Occipital lobe (tissue), 2 donors: Measurements from ENCODE around the gene SPATA25. TPM values are rescaled to one million over a fixed set of nuclear protein-coding genes. Genes with fewer than 3 reads are reported as not detected.
"Not testable (repeated sequence)": the region's sequence is repeated elsewhere in the genome, so short reads cannot be mapped to it uniquely, and the experiment has no call there.

Experiments used
- DNase-seq: peaks from one replicate; lab custom pipeline; 2025; lab: John Stamatoyannopoulos, UW
- total RNA-seq: library from RNA; depleted of rRNA; stranded (reverse); fragments of >200 nt; gene quantifications from one replicate; pipeline ENCODE4 v1.2.3, GENCODE V29; 2014

The SPATA25 gene, protein sequence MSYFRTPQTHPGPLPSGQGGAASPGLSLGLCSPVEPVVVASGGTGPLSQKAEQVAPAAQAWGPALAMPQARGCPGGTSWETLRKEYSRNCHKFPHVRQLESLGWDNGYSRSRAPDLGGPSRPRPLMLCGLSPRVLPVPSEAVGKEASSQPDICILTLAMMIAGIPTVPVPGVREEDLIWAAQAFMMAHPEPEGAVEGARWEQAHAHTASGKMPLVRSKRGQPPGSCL
- 1.7 TPM for total RNA-seq

DNA sequence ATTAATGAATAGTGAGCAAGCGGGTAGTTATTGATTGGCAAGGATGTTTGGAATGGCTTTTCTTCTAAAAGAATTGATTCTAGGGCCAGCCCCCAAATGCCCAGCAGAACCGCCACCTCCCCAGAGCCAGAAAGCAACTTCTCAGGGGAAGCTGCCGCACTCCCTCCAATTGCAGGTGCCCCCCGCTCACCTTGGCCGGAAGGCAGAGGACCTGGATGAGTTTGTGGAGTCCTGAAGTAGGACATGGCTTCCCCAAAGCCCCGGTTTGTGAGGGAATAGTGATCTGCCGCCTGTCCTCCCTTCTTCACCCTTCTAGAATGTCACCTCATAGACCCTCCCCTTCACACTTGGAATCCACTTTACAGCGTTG, at the start of gene SPATA25:
SPATA25 (minus strand) TSS at position 277 of the 370 bp plus-strand sequence; CDS start at position 245, 32 bp downstream.
- DNase-seq: no peak

DNA sequence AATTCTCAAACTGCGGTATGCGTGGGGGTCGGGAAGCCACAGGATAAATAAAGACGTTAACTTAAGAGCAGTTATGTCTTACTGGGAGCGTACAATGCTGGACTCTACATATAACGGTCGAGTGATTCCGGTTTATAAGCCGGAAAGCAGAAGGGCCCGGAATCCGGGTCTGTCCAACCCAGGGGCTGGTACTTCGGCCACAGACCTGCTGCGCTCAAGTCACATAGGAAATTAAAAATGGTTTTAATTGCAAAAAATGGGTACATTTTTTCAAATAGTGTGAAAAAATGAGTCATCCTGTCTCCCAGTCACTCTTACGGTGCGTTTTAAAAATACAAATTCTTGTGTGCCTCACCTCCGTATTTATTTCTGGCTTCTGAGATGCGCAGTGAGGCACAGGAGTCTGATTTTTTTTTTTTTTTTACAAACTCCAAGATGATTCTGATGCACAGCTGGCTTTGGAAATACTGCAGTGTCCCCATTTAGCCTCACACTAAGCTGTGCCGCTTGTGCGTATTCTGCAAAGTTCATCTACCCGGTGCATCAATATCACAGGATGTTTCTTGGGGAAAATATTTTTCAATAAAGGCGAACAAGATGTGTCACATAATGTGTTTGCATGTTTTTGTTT, 48.1 kb upstream of the SPATA25 start:
- DNase-seq: no peak

DNA sequence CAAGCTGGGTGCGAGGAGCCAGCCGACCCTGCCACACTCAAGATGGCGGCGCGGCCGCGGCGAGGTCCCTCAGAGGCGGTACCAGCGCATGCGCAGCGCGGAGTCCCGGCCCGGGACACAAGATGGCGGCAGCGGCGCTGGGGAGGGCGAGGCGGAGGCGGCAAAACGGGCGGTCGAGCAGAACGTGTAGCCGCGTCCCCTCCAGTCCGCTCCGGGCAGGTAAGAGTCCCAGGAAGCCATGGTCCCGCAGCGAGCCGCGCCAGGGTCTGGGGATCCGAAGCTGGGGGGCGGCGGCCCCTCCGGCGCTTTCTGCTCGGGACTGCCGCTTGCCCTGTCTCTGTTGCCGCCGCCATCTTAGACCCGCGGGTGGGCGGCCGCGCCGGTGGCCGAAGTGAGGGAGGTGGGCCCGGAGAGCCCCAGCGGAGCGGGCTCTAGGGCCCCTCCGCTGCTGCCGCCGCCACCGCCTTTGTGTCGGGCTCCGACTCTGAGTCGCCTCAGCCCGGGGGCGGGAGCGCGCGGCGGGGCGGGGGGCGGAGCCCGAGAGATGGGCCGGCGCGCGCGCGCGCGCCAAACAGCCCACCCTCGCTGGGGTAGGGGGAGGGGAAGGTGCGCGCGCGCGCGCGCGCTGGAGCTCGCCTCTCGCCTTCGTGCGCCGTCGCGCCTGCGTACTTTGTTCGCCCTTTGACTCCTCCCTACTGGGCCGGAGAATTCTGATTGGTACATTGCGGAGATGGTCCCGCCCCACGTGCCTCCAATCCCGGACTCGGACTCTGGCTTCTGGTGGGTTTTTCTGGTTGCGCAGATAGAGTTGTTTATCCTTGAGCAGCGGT, 47.4 kb upstream of the SPATA25 start, which contains the start of gene PCIF1:
PCIF1 (plus strand) TSS at position 98 of the 830 bp plus-strand sequence. CDS start 4,317 bp downstream, outside the sequence.
- peak; percentile 95 for DNase-seq

DNA sequence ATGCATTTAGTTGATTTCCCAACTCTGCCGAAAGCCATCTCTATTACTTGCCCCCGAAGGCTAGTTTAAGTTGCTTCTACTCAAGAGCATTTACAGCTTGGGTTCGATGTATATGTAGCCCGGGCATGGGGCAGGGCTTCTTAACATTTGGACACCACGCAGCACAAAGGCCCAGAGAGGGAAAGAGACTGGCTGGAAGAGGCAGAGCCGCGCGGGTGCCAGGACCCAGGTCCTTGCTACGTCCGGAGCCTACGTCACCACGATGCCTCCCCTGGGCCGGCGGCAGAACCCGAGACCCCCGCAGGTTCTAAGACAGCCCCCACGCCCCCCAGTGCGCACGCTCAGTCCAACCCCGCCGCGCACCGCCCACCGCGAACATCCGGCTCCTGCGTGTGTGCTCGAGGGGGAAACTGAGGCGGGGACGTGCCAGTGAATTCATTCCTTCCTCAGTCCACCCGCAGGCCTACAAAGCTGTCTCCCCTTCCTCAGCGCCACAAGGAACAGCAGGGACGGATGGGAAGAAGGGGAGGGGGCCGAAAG, 46.7 kb upstream of the SPATA25 start:
- DNase-seq: peak; percentile 75

DNA sequence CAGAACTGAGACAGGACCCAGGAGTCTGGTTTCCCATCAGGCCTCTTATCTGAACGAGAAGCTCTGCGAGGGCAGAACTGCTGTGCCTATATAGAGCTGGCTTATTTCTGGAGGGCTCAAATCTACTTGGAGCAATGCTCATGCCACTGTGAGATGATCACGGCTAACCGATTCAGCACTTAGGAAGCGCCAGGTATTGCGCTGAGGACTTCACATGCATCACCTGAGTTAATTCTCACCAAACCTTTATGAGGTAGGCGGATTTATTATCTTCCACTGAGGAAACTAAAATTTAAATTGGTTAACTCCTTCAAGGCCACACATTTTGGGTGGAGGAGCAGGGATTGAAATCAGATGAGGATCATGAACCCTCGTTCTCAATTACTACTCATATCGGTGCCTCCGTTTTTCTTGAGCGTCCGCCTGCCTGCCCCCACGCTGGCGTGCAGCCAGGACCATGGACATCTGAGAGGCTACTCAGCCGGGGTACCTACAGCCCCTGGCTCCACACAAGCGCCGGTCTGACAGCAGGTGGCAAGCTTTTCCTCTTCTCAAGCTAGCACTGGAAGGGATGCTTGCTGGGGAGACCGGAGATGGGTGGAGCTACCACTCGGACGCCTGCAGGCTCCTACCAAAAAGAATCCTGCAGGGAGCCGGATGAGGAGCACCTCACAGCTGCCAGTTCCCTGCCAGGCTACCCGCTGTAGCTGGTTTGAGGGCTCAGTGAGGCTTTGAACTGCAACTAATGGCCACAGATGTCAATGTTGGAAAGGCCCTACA, 46.0 kb upstream of the SPATA25 start:
- DNase-seq: peak; percentile 70

DNA sequence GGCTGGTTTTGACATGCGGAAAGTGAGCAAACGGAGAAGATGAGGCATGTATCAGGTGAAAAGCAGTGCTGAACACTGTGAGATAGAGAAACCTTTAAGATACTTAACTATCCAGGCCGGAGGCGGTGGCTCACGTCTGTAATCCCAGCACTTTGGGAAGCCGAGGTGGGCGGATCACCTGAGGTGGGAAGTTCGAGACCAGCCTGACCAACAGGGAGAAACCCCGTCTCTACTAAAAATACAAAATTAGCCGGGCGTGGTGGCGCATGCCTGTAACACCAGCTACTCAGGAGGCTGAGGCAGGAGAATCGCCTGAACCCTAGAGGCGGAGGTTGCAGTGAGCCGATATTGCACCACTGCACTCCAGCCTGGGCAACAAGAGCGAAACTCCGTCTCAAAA, 44.3 kb upstream of the SPATA25 start:
- not testable (repeated sequence) for DNase-seq

DNA sequence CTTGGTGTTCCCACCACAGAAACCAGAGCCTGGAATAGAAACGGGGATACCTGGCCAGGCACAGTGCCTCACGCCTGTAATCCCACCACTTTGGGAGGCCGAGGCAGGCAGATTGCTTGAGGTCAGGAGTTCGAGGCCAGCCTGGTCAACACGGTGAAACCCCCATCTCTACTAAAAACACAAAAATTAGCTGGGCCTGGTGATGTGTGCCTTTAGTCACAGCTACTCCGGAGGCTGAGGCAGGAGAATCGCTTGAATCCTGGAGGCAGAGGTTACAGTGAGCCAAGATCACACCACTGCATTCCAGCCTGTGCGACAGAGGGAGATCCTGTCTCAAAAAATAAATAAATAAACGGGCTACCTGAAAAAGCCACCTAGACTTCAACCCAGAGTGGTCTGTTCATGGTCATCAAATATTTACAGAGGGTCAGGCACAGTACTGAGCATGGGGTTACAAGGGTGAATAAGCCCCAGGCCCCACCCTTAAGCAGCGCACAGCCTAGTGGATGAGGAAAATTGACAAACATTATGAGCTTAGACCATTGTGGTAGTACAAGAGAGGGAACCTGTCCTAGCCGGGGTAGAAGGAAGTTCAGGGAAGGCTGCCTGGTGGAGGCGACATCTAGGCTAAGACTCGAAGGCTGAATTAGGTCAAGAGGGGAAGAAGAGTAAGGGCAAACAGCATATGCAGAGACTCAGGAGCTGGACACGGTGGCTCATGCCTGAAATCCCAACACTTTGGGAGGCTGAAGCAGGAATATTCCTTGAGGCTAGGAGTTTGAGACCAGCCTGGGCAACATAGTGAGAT, 39.9 kb upstream of the SPATA25 start:
- no peak for DNase-seq

DNA sequence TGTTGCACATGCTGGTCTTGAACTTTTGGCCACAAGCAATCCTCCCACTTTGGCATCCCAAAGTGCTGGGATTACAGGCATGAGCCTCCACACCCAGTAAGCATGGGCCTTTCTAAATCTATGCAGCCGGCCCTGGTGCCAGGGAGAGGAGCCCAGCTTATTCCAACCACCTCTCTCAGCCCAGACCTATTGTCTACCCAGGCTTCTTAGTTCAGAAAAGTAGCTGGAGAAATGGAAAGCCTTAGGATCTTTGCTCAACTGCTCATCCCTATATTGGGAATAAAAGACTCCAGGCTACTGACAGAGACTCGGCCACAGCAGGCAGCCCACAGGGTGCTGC, 39.3 kb upstream of the SPATA25 start:
- no peak for DNase-seq

DNA sequence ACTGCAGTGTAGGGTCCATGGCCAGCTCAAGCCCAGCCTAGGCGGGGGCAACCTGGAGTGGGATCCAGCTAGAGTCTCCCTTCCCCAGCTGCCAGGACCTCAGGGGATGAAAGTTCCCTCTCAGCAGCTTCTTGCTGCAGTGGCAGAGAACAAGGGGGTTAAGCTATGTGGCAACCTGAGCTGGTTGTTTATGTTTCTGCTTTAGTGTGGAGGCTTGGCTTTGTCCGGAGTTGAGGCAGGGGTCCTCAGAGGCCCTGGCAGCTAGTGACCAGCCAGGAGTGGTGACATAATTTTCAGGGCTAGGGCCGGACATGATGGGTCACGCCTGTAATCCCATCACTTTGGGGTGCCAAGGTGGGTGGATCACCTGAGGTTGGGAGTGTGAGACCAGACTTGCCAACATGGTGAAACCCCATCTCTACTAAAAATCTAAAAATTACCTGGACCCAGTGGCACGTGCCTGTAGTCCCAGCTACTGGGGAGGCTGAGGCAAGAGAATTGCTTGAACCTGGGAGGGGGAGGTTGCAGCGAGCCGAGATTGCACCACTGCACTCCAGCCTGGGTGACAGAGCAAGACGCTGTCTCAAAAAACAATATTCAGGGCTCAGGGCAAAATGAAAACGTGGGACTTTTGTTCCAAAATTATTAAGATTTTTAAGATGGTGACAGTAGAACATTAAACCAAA, 38.5 kb upstream of the SPATA25 start:
- no peak for DNase-seq

DNA sequence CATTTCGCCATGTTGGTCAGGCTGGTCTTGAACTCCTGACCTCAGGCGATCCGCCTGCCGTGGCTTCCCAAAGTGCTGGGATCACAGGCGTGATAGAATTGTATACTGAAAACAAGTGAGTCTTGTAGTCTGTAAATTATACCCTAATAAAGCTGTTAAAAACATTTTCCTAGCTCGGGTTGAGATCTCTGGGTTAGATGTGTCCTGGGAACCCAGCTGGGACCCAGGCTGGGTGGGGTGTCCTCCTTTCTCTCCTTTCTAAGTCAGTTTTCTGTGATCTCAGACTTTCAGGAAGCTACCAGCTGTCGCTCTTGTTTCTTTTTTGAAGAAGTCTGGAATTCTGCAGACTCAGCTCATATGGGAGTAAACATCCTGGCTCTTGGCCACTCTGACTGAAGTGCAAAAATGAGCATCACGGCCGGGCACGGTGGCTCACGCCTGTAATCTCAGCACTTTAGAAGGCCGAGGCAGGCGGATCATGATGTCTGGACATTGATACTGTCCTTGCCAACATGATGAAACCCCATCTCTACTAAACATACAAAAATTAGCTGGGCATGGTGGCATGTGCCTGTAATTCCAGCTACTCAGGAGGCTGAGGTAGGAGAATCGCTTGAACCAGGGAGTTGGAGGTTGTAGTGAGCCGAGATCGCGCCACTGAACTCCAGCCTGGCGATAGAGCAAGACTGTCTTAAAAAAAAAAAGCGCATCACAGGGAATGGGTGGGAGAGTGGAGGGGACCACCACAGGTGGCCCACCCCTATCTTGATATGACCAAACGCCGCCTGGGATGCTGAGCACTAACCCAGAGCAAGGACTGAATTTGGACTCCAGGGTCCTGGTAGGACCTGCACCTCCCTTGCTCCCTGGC, 37.2 kb upstream of the SPATA25 start:
- DNase-seq: no peak

DNA sequence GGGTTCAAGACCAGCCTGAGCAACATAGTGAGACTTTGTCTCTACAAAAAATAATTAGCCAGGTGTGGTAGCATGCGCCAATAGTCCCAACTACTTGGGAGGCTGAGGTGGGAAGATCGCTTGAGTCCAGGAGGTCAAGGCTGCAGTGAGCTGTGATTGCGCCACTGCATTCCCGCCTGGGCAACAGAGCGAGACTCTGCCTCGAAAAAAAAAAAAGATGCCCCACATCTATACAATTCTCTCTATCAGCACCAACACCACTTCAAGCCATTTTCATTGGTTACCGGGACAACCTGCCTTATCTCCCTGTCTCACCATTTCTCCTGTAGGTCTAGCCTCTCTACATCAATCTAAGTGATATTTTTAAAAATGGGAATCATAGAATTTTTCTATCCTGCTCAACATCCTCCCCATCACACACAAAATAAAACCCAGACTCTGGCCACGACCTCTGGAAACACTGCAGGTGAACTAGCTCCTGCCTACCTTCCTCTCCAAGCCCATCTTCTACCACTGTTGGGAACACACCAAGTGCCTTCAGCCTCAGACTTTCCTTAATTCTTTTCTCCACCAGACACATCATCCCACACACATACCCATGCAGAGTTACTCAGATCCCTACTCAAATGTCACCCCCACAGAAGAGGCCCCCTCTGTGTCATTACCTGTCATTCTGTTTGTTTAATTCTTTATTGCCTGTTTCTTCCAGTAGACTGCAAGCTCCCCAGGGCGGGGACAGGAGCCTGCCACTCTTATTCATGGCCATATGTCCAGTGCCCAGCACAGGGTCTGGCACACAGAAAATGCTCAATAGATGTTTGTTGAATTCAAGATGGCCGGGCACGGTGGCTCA, 34.1 kb upstream of the SPATA25 start:
- DNase-seq: no peak

DNA sequence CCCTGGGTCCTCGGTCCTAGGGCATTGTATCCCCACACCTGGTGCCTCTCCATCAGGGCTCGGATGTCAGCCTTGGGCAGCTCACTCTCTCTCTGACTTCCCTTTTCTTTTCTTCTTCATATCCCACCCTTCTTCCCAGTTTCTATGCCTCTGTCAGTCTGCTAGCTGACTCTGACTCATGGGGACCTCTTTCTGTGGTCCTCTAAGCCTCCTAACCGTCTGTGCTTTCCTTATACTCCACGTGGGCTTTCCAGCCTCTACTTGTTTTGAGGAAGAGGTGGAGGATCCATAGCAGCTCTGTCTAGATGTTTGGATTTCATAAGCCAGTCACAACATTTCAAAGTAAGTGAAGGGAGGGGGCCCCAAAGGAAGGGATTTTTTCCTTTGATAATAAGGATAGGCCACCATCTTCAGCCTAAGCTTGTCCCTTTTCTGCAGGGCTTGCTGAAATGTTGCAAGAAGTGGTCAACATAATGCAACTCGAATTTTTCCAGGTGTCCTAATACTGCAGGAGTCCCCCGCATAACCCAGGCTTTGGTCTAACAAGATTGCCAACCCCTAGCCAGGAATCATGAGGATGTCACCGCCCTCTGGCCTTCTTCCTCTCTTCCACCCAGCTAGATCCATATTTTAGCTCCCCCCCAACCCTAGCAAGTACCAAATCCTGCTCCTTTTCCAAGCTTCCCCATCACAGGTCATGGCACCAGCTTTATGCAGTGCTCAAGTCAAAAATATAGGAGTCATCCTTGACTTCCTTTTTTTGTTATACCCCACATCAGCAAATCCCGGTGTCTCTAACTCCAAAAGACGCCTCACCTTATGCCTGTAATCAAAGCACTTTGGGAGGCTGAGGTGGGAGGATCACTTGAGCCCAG, 33.3 kb upstream of the SPATA25 start:
- no peak for DNase-seq

DNA sequence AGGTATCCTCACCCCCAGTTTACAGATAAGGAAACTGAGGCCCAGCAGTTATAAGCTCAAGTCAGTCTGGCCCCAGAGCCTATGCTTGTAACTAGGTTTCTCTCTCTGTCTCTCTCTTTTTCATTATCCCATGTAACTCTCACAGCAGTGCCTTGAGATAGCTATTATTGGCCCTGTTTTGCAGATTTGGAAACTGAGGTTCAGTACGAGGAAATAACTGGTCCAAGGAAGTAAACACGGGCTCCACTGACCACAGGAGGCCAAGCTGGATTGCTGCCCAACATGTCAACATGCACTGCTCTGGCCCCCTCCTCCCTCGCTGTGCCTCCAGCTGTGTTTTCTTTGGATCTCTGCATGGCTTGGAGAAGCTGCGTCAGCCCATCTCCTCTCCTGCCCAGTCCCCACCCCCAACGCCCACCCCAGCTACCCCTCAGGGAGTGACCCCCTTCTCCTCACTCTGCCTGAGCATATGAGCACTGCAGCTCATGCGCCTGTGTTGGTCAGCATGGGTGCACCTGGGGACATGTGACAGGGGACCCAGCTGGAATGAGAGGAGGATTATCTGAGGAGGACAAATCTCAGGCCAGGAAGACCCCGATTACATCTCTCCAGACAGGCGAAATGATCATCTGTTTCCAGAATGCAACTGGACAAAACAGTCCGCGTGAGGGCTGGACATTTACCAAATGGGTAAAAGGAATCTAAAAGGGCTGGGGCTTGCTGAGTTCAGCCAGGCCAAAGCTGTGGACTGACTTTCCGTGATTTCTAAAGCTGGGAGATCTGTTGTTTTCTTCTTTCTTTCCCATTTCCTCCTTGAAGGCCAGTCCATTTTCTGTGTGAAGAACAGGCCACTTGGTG, 32.3 kb upstream of the SPATA25 start:
- no peak for DNase-seq

DNA sequence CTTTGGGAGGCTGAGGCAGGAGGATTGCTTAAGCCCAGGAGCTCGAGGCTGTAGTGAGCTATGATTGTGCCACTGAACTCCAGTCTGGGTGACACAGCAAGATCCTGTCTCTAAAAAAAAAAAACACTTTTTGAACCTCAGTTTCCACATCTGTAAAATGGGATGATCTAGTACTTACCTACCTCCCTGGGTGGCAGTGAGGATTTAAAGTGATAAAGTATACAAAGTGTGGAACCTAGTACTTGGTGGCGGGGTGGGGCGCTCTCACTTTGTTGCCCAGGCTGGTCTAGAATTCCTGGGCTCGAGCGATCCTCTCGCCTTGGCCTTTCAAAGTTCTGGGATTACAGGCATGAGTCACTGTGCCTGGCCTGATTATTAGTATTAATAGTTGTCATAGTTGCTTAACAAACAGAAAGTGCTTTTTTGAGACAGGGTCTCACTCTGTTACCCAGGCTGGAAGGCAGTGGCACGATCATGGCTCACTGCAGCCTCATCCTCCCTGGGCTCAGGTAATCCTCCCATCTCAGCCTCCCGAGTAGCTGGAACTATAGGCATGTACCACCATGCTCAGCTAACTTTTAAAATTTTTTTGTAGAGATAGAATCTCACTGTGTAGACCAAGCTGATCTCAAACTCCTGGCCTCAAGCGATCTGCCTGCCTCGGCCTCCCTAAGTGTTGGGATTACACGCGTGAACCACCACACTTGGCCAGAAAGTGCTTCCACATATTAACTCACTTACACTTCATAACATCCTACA, 31.5 kb upstream of the SPATA25 start:
- DNase-seq: no peak

DNA sequence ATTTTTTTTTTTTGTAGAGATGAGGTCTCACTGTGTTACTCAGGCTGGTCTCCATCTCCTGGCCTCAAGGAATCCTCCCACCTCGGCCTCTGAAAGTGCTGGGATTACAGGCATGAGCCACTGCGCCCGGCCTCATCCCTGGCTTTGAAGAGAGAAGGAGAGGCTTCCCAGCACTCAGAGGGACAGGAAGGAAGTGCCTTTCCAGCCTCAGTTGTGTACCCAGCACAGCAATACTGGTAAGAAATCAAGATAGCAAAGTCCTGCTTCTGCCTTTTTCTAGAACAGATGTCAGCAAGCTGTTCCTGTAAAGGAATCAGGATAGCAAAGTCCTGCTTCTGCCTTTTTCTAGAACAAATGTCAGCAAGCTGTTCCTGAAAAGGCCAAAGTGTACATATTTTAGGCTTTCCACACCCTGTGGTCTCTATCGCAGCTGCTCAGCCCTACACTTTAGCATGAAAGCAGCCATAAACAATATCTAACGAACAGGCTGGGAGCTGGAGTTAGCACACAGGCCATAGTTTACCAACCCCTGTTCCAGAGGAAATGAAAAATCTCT, 30.8 kb upstream of the SPATA25 start:
- DNase-seq: peak; percentile 44
